IPS DF 4.7 (cell line): ENCODE measurements around the gene EPHB1.

Experiments used
- DNase-seq: peaks from one replicate; pipeline ENCODE4 v3.0.0-alpha.2; 2013; ENCODE audit warnings: low spot score; ENCODE audit errors: extremely low read depth

EPHB1 gene

GRCh38 chr3:134794950-134795745 is at the start of gene EPHB1:
EPHB1 (plus strand) TSS chr3:134795260.
- DNase-seq, result peak; percentile 83

- DNase-seq, result no peak
Observed at GRCh38 chr3:134748698-134749097, 46.4 kb upstream of the EPHB1 start.

- no peak for DNase-seq
Observed at GRCh38 chr3:134749174-134749573, 45.9 kb upstream of the EPHB1 start.

GRCh38 chr3:134749802-134750553 is 45.1 kb upstream of the EPHB1 start:
- no peak for DNase-seq

- no peak for DNase-seq
Observed at GRCh38 chr3:134751831-134752230, 43.2 kb upstream of the EPHB1 start.

- DNase-seq, result no peak
Observed at GRCh38 chr3:134752761-134753461, 42.1 kb upstream of the EPHB1 start.

- no peak for DNase-seq
Observed at GRCh38 chr3:134753999-134754742, 40.9 kb upstream of the EPHB1 start.

- DNase-seq, result no peak
Observed at GRCh38 chr3:134754768-134755559, 40.1 kb upstream of the EPHB1 start.

- no peak for DNase-seq
Observed at GRCh38 chr3:134755821-134756220, 39.2 kb upstream of the EPHB1 start.

GRCh38 chr3:134757549-134758069 is 37.5 kb upstream of the EPHB1 start:
- no peak for DNase-seq

- no peak for DNase-seq
Observed at GRCh38 chr3:134761213-134761612, 33.8 kb upstream of the EPHB1 start.

GRCh38 chr3:134762016-134762415 is 33.0 kb upstream of the EPHB1 start:
- no peak for DNase-seq

- DNase-seq, result no peak
Observed at GRCh38 chr3:134765468-134765867, 29.6 kb upstream of the EPHB1 start.

- no peak for DNase-seq
Observed at GRCh38 chr3:134766290-134766689, 28.8 kb upstream of the EPHB1 start.

- no peak for DNase-seq
Observed at GRCh38 chr3:134768116-134768515, 26.9 kb upstream of the EPHB1 start.

- DNase-seq, result no peak
Observed at GRCh38 chr3:134768837-134769236, 26.2 kb upstream of the EPHB1 start.

GRCh38 chr3:134769287-134769868 is 25.7 kb upstream of the EPHB1 start:
- DNase-seq, result no peak

- DNase-seq, result no peak
Observed at GRCh38 chr3:134772011-134772410, 23.0 kb upstream of the EPHB1 start.

GRCh38 chr3:134772591-134772990 is 22.5 kb upstream of the EPHB1 start:
- DNase-seq, result no peak

GRCh38 chr3:134775831-134776230 is 19.2 kb upstream of the EPHB1 start:
- no peak for DNase-seq
